Stimulated activated CD4-positive, alpha-beta T cell treated with anti-CD3 and anti-CD28 coated beads, Interleukin-2, amount 100 ng/mL, for 24 hours (primary cell): ENCODE data around the gene ZNF629.
A peak's percentile ranks its signal among the peaks of the same experiment; 100 is the strongest.

Source experiments
- DNase-seq, 2 donors: peaks; one replicate each; pipeline ENCODE4 v3.0.0-alpha.2; 2020

Gene ZNF629

GRCh38 chr16:30766206-30766932 is 20.6 kb downstream of the ZNF629 start:
- no peak for DNase-seq

GRCh38 chr16:30764816-30765465 is 22.1 kb downstream of the ZNF629 start:
- DNase-seq: no peak

GRCh38 chr16:30764086-30764485 is 22.9 kb downstream of the ZNF629 start:
- DNase-seq: no peak

- DNase-seq: no peak
Observed at GRCh38 chr16:30762991-30763725, 23.8 kb downstream of the ZNF629 start.

GRCh38 chr16:30761928-30762902 is 24.8 kb downstream of the ZNF629 start, which contains the start of the genes CFAP119 and RNF40:
Gene CFAP119 (minus strand): TSS chr16:30762062. CDS start chr16:30761748, 314 bp downstream.
Gene RNF40 (plus strand): TSS chr16:30762322. CDS start chr16:30762546, 224 bp downstream.
- peak; percentile 91 to 92 for DNase-seq

- DNase-seq: peak; percentile 56 to 59
Observed at GRCh38 chr16:30761427-30761927, 25.5 kb downstream of the ZNF629 start.

GRCh38 chr16:30760577-30761426 is 26.2 kb downstream of the ZNF629 start:
- DNase-seq: no peak

- DNase-seq: no peak
Observed at GRCh38 chr16:30760001-30760559, 26.9 kb downstream of the ZNF629 start.

GRCh38 chr16:30758988-30759491 is 28.0 kb downstream of the ZNF629 start:
- DNase-seq: no peak

- no peak for DNase-seq
Observed at GRCh38 chr16:30757316-30757715, 29.7 kb downstream of the ZNF629 start.

- no peak for DNase-seq
Observed at GRCh38 chr16:30756781-30757100, 30.3 kb downstream of the ZNF629 start.

GRCh38 chr16:30755955-30756780 is 30.8 kb downstream of the ZNF629 start:
- DNase-seq: no peak

- no peak for DNase-seq
Observed at GRCh38 chr16:30753596-30753995, 33.4 kb downstream of the ZNF629 start.

- no peak for DNase-seq
Observed at GRCh38 chr16:30750876-30751465, 36.0 kb downstream of the ZNF629 start.

- no peak for DNase-seq
Observed at GRCh38 chr16:30750201-30750600, 36.8 kb downstream of the ZNF629 start.

- peak; percentile 31 to 41 for DNase-seq
Observed at GRCh38 chr16:30748634-30749445, 38.2 kb downstream of the ZNF629 start.

- peak; percentile 97 to 98 for DNase-seq
Observed at GRCh38 chr16:30747799-30748633, 39.0 kb downstream of the ZNF629 start, which contains the start of gene PHKG2. Gene PHKG2 (plus strand): TSS chr16:30748425. CDS start chr16:30748821, 396 bp downstream.
